Ovary (tissue), 9 donors: ENCODE data around the gene KHDC3L. TPM values are rescaled to one million over a fixed set of nuclear protein-coding genes. Genes with fewer than 3 reads are reported as not detected.

ENCODE experiments used
- DNase-seq, 5 donors: peaks; one replicate each; pipeline ENCODE4 v3.0.0-alpha.2; 2019 to 2020
- H3K27ac ChIP-seq, 2 donors: fragments of 200-600 bp; one replicate each; pipeline versions ENCODE4 v1.5.1 to v1.8.0; 2019 to 2022
- H3K27me3 ChIP-seq: fragments of 200-600 bp; one replicate; pipeline ENCODE4 v1.8.0; 2022
- H3K36me3 ChIP-seq: fragments of 200-600 bp; sonication (generic); one replicate; pipeline ENCODE4 v1.5.1; 2019
- H3K4me1 ChIP-seq: one replicate; pipeline ENCODE4 v1.8.1; 2013; ENCODE audit warnings: mild to moderate bottlenecking, moderate library complexity; ENCODE audit not compliant: insufficient read depth
- H3K4me3 ChIP-seq: fragments of 200-600 bp; sonication (generic); one replicate; pipeline ENCODE4 v1.5.1; 2017
- H3K9me3 ChIP-seq, 2 donors: fragments of 200-600 bp in 1 of 2; sonication (generic) in 1 of 2; one replicate each; pipeline versions ENCODE4 v1.5.1 to v1.8.1; 2013 to 2019; ENCODE audit warnings: mild to moderate bottlenecking in 1 of 2, moderate library complexity in 1 of 2
- CTCF ChIP-seq, 3 donors: fragments of 450-650 bp in 2 of 3; fragments of 200-600 bp in 1 of 3; IDR thresholded peaks; one replicate each; pipeline versions ENCODE4 v1.5.1 to v1.8.0; 2016 to 2022; ENCODE audit warnings: antibody characterized with exemption in 3 of 3, mild to moderate bottlenecking in 1 of 3
- EP300 ChIP-seq: sonication (generic); formaldehyde crosslinking; IDR thresholded peaks from one replicate; pipeline ENCODE4 v1.6.1; 2017; ENCODE audit warnings: antibody characterized with exemption
- POLR2A ChIP-seq: fragments of 450-650 bp; IDR thresholded peaks from one replicate; pipeline ENCODE4 v1.6.1; 2017; ENCODE audit warnings: antibody characterized with exemption, mild to moderate bottlenecking, moderate library complexity
- whole genome bisulfite sequencing, 3 donors: extraction: QIAGEN DNeasy Blood & Tissue Kit in 1 of 3; methylation state at CpG; one replicate each; pipeline versions ENCODE4 v1.1.5 to v1.1.7; 2013 to 2017; 5-methylcytosine and 5-hydroxymethylcytosine counted together
- intact Hi-C, 4 donors: fragments of 100-400 bp; cut with DNase I; formaldehyde crosslinking; loops; one replicate each; pipeline versions ENCODE4 v1.11.0 to v1.15.1; 2022 to 2023
- polyA plus RNA-seq, 2 donors: library from polyadenylated mRNA; stranded (reverse); fragments of 200-250 nt in 1 of 2; fragments of 350-450 nt in 1 of 2; fragmentation: Illumina TruSeq in 1 of 2; extraction: RNeasy Lipid Tissue Mini Kit (QIAGEN cat#74804) in 1 of 2; gene quantifications; one replicate each; pipeline ENCODE4 v1.2.3, GENCODE V29; 2013 to 2014
- total RNA-seq, 7 donors: library from RNA; depleted of rRNA in 2 of 7; stranded (reverse); fragments of >200 nt in 2 of 7; fragmentation: NEBNext Ultra II Directional in 3 of 7; extraction: Animal tissue kit (Norgen Biotek cat#: 25700) in 3 of 7; gene quantifications; one replicate each; pipeline versions ENCODE4 v1.1.0 to v1.2.4, GENCODE V29; 2016 to 2023
- donor health status: DM: no; HTN: no; CAD: no; lungs with moderate emphysema.
- donor health status: DM: no; HTN: no; CAD: no.
- donor health status: Bipolar disorder and iron deficiency.
- donor health status: DM: yes; HTN: yes; CAD: no.
- donor health status: DM: no; HTN: no; CAD: no.
- donor health status: DM: yes; HTN: yes; CAD: no.

The KHDC3L gene
- total and polyA plus RNA-seq, 9 donors: 0.73 TPM; not detected in 8

DNA sequence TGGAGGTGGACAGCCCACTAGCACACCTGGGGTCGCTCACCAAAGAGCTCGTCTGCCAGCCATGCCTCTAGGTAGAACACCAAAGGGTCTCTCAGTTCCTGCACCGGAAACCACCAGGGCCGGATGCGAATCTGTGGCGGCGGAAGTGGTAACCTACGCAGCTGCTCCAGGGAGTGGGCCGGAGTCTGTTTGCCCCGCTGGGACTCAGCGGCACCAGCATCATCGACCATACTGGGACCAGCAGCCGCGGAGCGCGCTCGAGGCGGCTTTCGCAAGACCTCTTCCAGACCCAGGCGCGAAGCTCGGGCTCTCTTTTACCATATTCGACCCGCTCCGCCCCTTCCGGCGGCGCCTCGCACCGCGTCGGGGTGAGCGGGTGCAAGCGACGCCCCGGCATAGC lies 7.1 kb downstream of the KHDC3L start, which contains the start of gene OOEP:
Gene OOEP, minus strand, starts transcription at position 335 of the 400 bp plus-strand sequence. Its CDS starts 105 bp downstream, at position 230.
- Histone ChIP-seq H3K27me3 (no peaks in the 10 kb centered on the region), H3K36me3 (no peaks in the 10 kb centered on the region), H3K4me1 (no peaks in the 10 kb centered on the region), H3K27ac (no peak within 1 kb of the TSS), H3K4me3 (no peak within 1 kb of the TSS), H3K9me3 (peaks cover 0 to 3% of the 10 kb centered on the region in 2 donors)
- 97 to 98% (median 98%) methylated on average over 36 of the region's 36 CpGs for WGBS, 3 donors
- intact Hi-C loops: no loop called here
- no peak for TF ChIP-seq POLR2A
- no peak for TF ChIP-seq EP300
- no peak for TF ChIP-seq CTCF (IDR thresholded peaks at IDR 0.05)
- no peak for DNase-seq

DNA sequence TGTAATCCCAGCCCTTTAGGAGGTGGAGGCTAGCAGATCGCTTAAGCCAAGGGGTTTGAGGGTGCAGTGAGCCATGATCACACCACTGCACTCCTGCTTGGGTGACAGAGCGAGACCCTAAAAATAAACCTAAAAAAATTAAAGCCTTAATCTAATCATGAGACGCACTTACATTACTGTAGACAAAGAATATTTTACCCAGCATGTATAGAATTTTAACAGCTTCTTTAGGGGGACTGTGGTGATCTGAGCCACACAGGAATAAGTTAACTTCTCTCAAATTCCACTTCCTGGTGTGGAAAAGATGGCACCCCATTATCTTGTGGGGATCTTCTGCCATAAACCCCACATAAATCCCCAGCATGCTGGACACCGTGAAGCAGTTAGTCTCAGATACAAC lies 9.5 kb downstream of the KHDC3L start:
- intact Hi-C loops: no loop called here
- no peak overlapping the region for H3K4me3 ChIP-seq
- no peaks in the 10 kb centered on the region for H3K4me1 ChIP-seq
- peaks cover 0 to 3% of the 10 kb centered on the region in 2 donors for H3K9me3 ChIP-seq
- H3K27ac ChIP-seq: no peak overlapping the region
- WGBS, 3 donors: 95 to 97% (median 96%) methylated on average over 4 of the region's 4 CpGs
- H3K36me3 ChIP-seq: no peaks in the 10 kb centered on the region
- no peaks in the 10 kb centered on the region for H3K27me3 ChIP-seq
- TF ChIP-seq EP300 (no peak), CTCF (IDR thresholded peaks at IDR 0.05) (no peak), POLR2A (no peak)
- DNase-seq: no peak

GRCh38 chr6:73372516-73372915 lies 10.1 kb downstream of the KHDC3L start:
- H3K36me3 ChIP-seq: no peaks in the 10 kb centered on the region
- peaks cover 0 to 3% of the 10 kb centered on the region in 2 donors for H3K9me3 ChIP-seq
- H3K27ac ChIP-seq: no peak overlapping the region
- no peaks in the 10 kb centered on the region for H3K27me3 ChIP-seq
- no peaks in the 10 kb centered on the region for H3K4me1 ChIP-seq
- intact Hi-C loops: no loop called here
- WGBS, 3 donors: 88% methylated on average over 10 of the region's 10 CpGs
- no peak overlapping the region for H3K4me3 ChIP-seq
- DNase-seq: no peak
- TF ChIP-seq POLR2A (no peak), EP300 (no peak), CTCF (IDR thresholded peaks at IDR 0.05) (no peak)

GRCh38 chr6:73375216-73375615 lies 12.8 kb downstream of the KHDC3L start:
- 64 to 81% (median 72%) methylated on average over 1 of the region's 1 CpG for WGBS, 3 donors
- no peaks in the 10 kb centered on the region for H3K36me3 ChIP-seq
- no peaks in the 10 kb centered on the region for H3K27me3 ChIP-seq
- H3K27ac ChIP-seq: no peak overlapping the region
- H3K4me1 ChIP-seq: no peaks in the 10 kb centered on the region
- H3K4me3 ChIP-seq: no peak overlapping the region
- TF ChIP-seq POLR2A: no peak
- no peak for TF ChIP-seq EP300
- TF ChIP-seq CTCF (IDR thresholded peaks at IDR 0.05): no peak
- peaks cover 0 to 3% of the 10 kb centered on the region in 2 donors for H3K9me3 ChIP-seq
- no peak for DNase-seq
- intact Hi-C loops: no loop called here
